T follicular helper cell (primary cell): ENCODE data around the gene PNPLA5.

ENCODE experiments used
- DNase-seq: peaks from one replicate; pipeline ENCODE4 v3.0.0-alpha.2; 2020; ENCODE audit warnings: low read depth

Gene PNPLA5

GRCh38 chr22:43854786-43855271 lies 37.0 kb downstream of the PNPLA5 start:
- no peak for DNase-seq

GRCh38 chr22:43854121-43854785 lies 37.6 kb downstream of the PNPLA5 start:
- DNase-seq: no peak

- no peak for DNase-seq
Observed at GRCh38 chr22:43853328-43853931, 38.4 kb downstream of the PNPLA5 start.

- no peak for DNase-seq
Observed at GRCh38 chr22:43852573-43853327, 39.1 kb downstream of the PNPLA5 start.

- DNase-seq: no peak
Observed at GRCh38 chr22:43851979-43852307, 39.9 kb downstream of the PNPLA5 start.

GRCh38 chr22:43851058-43851978 lies 40.5 kb downstream of the PNPLA5 start:
- no peak for DNase-seq

- no peak for DNase-seq
Observed at GRCh38 chr22:43850529-43850928, 41.3 kb downstream of the PNPLA5 start.

GRCh38 chr22:43849731-43850130 lies 42.1 kb downstream of the PNPLA5 start:
- DNase-seq: no peak

- no peak for DNase-seq
Observed at GRCh38 chr22:43848366-43849171, 43.2 kb downstream of the PNPLA5 start.

- DNase-seq: no peak
Observed at GRCh38 chr22:43847376-43848289, 44.2 kb downstream of the PNPLA5 start.

GRCh38 chr22:43846966-43847365 lies 44.8 kb downstream of the PNPLA5 start:
- DNase-seq: no peak

- no peak for DNase-seq
Observed at GRCh38 chr22:43845981-43846380, 45.8 kb downstream of the PNPLA5 start.

- DNase-seq: no peak
Observed at GRCh38 chr22:43844560-43845545, 47.0 kb downstream of the PNPLA5 start.

- no peak for DNase-seq
Observed at GRCh38 chr22:43843783-43844530, 47.9 kb downstream of the PNPLA5 start.

GRCh38 chr22:43841742-43842141 lies 50.1 kb downstream of the PNPLA5 start:
- no peak for DNase-seq

- DNase-seq: no peak
Observed at GRCh38 chr22:43840851-43841250, 51.0 kb downstream of the PNPLA5 start.

GRCh38 chr22:43840431-43840830 lies 51.4 kb downstream of the PNPLA5 start:
- DNase-seq: no peak

- no peak for DNase-seq
Observed at GRCh38 chr22:43839781-43840180, 52.0 kb downstream of the PNPLA5 start.
